Endothelial cell of umbilical vein (primary cell): ENCODE data around the gene PPHLN1. TPM values are rescaled to one million over a fixed set of nuclear protein-coding genes. Genes with fewer than 3 reads are reported as not detected.

Experiments used
- BruUV-seq: library from RNA; stranded (reverse); fragments of 400-500 nt; replicated peaks from 2 replicates; lab custom pipeline; 2021; lab: Mats Ljungman, UMichigan
- CTCF ChIA-PET: fragments of 300-600, 350-600 bp; sonication (Branson Sonifier 250); formaldehyde crosslinking; loops from one replicate; lab custom pipeline; 2021; ENCODE audit warnings: antibody characterized with exemption, inconsistent platforms; lab: Charles Lee
- POLR2A ChIA-PET: fragments of 300-600, 350-600 bp; sonication (Branson Sonifier 250); formaldehyde crosslinking; loops from one replicate; lab custom pipeline; 2021; ENCODE audit warnings: antibody characterized with exemption, inconsistent platforms; lab: Charles Lee
- DNase-seq: peaks from one replicate; pipeline ENCODE4 v3.0.0-alpha.2; 2011; ENCODE audit warnings: low read depth, low spot score
- FAIRE-seq: peaks from 2 replicates; lab custom pipeline; 2011; peaks lifted over from hg19 to GRCh38; lab: Jason Lieb, UNC
- H2AFZ ChIP-seq: 2 replicates; pipeline ENCODE4 v1.6.0; 2012; ENCODE audit warnings: low read depth, low read length, control low read depth, inconsistent platforms
- H3K27ac ChIP-seq: 2 replicates; pipeline ENCODE4 v1.5.1; 2011; ENCODE audit warnings: low read depth, mild to moderate bottlenecking, control low read depth, low read length, moderate library complexity; ENCODE audit not compliant: insufficient read depth
- H3K27me3 ChIP-seq, 2 experiments: 2 replicates each; pipeline versions ENCODE4 v1.6.0 to v1.6.1; 2011; ENCODE audit warnings: low read length in 2 of 2, mixed read lengths in 1 of 2; ENCODE audit not compliant: control insufficient read depth in 2 of 2, insufficient read depth in 2 of 2
- H3K36me3 ChIP-seq, 2 experiments: 2 replicates in 1 of 2; 3 replicates in 1 of 2; pipeline ENCODE4 v1.5.1; 2011; ENCODE audit warnings: low read length in 2 of 2, mild to moderate bottlenecking in 1 of 2, moderate library complexity in 1 of 2; ENCODE audit not compliant: control insufficient read depth in 2 of 2, insufficient read depth in 2 of 2; ENCODE audit errors: extremely low read depth in 1 of 2
- H3K4me1 ChIP-seq: 3 replicates; pipeline ENCODE4 v1.5.1; 2011; ENCODE audit warnings: mild to moderate bottlenecking, low read length; ENCODE audit not compliant: control insufficient read depth, insufficient read depth; ENCODE audit errors: extremely low read depth
- H3K4me2 ChIP-seq: 2 replicates; pipeline ENCODE4 v1.6.1; 2011; ENCODE audit warnings: low read length, control low read depth, mixed read lengths; ENCODE audit not compliant: insufficient read depth
- H3K4me3 ChIP-seq, 3 experiments: fragments of 200-600 bp in 1 of 3; sonication (generic), shearing (Covaris generic) in 1 of 3; replicated peaks in 1 of 3; 2 replicates each; pipeline ENCODE4 v1.5.1; 2011 to 2016; ENCODE audit warnings: control low read depth in 3 of 3, low read length in 3 of 3, mild to moderate bottlenecking in 2 of 3, inconsistent platforms in 1 of 3, low read depth in 1 of 3, moderate library complexity in 1 of 3; ENCODE audit not compliant: insufficient read depth in 1 of 3
- H3K79me2 ChIP-seq: 2 replicates; pipeline ENCODE4 v1.6.0; 2012; ENCODE audit warnings: low read length, inconsistent platforms; ENCODE audit not compliant: control insufficient read depth, insufficient read depth
- H3K9ac ChIP-seq: replicated peaks from 2 replicates; pipeline ENCODE3; 2011; ENCODE audit warnings: low read length, control low read depth; ENCODE audit not compliant: insufficient read depth; ENCODE audit errors: extremely low read depth
- H3K9me1 ChIP-seq: replicated peaks from 3 replicates; pipeline ENCODE4 v1.6.0; 2011; ENCODE audit warnings: mild to moderate bottlenecking, low read length; ENCODE audit not compliant: control insufficient read depth, insufficient read depth; ENCODE audit errors: extremely low read depth
- H3K9me3 ChIP-seq: replicated peaks from 2 replicates; pipeline ENCODE4 v1.5.1; 2012; ENCODE audit warnings: low read length, inconsistent platforms; ENCODE audit not compliant: control insufficient read depth, insufficient read depth
- H4K20me1 ChIP-seq: replicated peaks from 2 replicates; pipeline ENCODE3; 2011; ENCODE audit warnings: mild to moderate bottlenecking, low read length; ENCODE audit not compliant: control insufficient read depth, insufficient read depth; ENCODE audit errors: extremely low read depth
- GATA2 ChIP-seq: IDR thresholded peaks from 2 replicates; pipeline ENCODE4 v1.7.0; 2011; ENCODE audit warnings: low read depth, mild to moderate bottlenecking, moderate library complexity, mixed read lengths, low read length; ENCODE audit not compliant: insufficient read length, insufficient read depth
- JUN ChIP-seq: IDR thresholded peaks from 2 replicates; pipeline ENCODE4 v1.6.1; 2011; ENCODE audit warnings: borderline replicate concordance, low read depth; ENCODE audit not compliant: insufficient read length, insufficient read depth
- POLR2A ChIP-seq: IDR thresholded peaks from 2 replicates; pipeline ENCODE4 v1.6.1; 2012; ENCODE audit warnings: low read depth, mild to moderate bottlenecking, control low read depth, low read length
- POLR2AphosphoS5 ChIP-seq: IDR thresholded peaks from 2 replicates; pipeline ENCODE4 v1.6.1; 2012; ENCODE audit warnings: low read depth, mild to moderate bottlenecking, control low read depth, low read length, moderate library complexity; ENCODE audit not compliant: insufficient read depth
- dilution Hi-C: fragments of 300-500 bp; cut with MboI; formaldehyde crosslinking; loops from one replicate; pipeline ENCODE4 v1.15.0; 2019; ENCODE audit warnings: low sequenced_read_pairs; ENCODE audit not compliant: extremely low pct_ligation_motif_present
- intact Hi-C: fragments of 100-400 bp; cut with micrococcal nuclease; formaldehyde crosslinking; loops from one replicate; pipeline ENCODE4 v1.10.0; 2022
- polyA plus RNA-seq, 4 experiments: library from polyadenylated mRNA; depleted of rRNA in 3 of 4; stranded (reverse) in 3 of 4; unstranded in 1 of 4; fragments of >200 nt; gene quantifications; 2 replicates each; pipeline versions ENCODE4 v1.2.1 to v1.2.3, GENCODE V29; 2011 to 2012; ENCODE audit warnings: missing spikeins in 1 of 4
- total RNA-seq: library from RNA; stranded (reverse); gene quantifications from 2 replicates; pipeline ENCODE4 v1.2.3, GENCODE V29; 2021
- TF ChIP-seq, protein P1 (sequence below), 2 donors: IDR thresholded peaks; 1 replicate in 1 of 2; 2 replicates in 1 of 2; pipeline ENCODE4 v1.5.1; 2011; ENCODE audit warnings: low read length in 2 of 2, mild to moderate bottlenecking in 2 of 2, moderate library complexity in 2 of 2, control low read depth in 1 of 2, inconsistent platforms in 1 of 2, low read depth in 1 of 2; ENCODE audit not compliant: insufficient read depth in 1 of 2; ENCODE audit errors: extremely low read depth in 1 of 2

Gene PPHLN1
- total and polyA plus RNA-seq, 2 donors (not counting 3 experiments of a cell fraction or from before 2014, with no cell fraction given) = 23.4 to 62.2 TPM

DNA sequence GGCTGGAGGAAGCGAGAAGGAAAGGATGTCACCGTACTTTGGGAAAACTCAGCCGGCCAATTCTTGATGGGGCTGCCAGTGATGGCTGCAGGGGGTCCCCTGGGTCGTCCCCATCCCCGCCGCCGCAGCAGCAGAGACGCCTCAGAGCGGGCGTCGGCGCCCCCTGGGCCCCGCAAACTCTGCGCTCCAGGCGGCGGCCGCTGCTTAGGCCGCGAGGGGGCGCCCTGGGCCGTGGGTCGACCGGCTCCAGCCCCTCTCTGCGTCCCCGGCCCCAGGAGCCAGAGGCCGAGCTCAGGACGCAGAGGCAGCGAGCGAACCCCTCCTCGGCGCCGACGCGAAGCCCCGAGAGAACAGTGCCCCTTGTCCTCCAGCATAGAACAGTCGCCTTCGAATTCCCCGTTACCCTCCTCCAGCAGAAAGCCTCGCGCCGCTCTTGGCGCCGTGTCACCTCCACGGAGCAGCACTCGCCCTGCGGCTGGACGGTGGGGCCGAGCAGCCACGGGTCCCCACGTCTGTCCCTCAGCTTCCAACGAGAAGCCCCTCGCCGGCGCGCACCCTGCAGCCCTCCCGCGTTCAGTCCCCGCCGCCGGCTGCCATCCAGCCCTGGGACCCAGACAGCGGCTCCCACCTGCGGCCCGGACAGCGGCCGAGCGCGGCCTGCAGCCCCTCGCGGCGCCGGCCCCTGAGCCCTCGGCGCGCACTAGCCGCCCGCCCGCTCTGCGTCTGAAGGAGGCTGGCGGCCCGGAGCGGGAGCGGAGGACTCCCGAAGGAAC is 157.0 kb downstream of the PPHLN1 start:
- Histone ChIP-seq H3K27ac (peak overlapping the region; percentile 96), H3K4me2 (peak overlapping the region; percentile 74), H3K9ac (peak overlapping the region; percentile 97), H3K27me3 (no peaks in the 10 kb centered on the region), H3K36me3 (no peaks in the 10 kb centered on the region), H3K9me1 (no peaks in the 10 kb centered on the region), H3K9me3 (no peaks in the 10 kb centered on the region), H2AFZ (peak overlapping the region; percentile 84), H3K4me3 (peak overlapping the region; percentile 59 to 69 (median 59)), H3K4me1 (peaks cover 54% of the 10 kb centered on the region), H4K20me1 (no peaks in the 10 kb centered on the region), H3K79me2 (peaks cover 75% of the 10 kb centered on the region)
- DNase-seq (peak; percentile 78), FAIRE-seq (no peak)
- POLR2A ChIA-PET = interaction anchor here (0.7 to 2.7 kb wide), 6 partner anchors 40 to 855 kb away, joined by 3 to 7 read pairs (median 4); no protein-coding TSS in a partner anchor
- TF ChIP-seq GATA2 (no peak), JUN (no peak), POLR2AphosphoS5 (peak; percentile 47), POLR2A (peak; percentile 56)
- TF ChIP-seq, protein P1, sequence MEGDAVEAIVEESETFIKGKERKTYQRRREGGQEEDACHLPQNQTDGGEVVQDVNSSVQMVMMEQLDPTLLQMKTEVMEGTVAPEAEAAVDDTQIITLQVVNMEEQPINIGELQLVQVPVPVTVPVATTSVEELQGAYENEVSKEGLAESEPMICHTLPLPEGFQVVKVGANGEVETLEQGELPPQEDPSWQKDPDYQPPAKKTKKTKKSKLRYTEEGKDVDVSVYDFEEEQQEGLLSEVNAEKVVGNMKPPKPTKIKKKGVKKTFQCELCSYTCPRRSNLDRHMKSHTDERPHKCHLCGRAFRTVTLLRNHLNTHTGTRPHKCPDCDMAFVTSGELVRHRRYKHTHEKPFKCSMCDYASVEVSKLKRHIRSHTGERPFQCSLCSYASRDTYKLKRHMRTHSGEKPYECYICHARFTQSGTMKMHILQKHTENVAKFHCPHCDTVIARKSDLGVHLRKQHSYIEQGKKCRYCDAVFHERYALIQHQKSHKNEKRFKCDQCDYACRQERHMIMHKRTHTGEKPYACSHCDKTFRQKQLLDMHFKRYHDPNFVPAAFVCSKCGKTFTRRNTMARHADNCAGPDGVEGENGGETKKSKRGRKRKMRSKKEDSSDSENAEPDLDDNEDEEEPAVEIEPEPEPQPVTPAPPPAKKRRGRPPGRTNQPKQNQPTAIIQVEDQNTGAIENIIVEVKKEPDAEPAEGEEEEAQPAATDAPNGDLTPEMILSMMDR (IDR thresholded peaks at IDR 0.05; ENCODE audit: extremely low read depth in 1 of 2, insufficient read depth in 1 of 2, low read depth in 1 of 2, low read length in 2 of 2) = peak; percentile 91 to 93
- intact Hi-C loops (loop anchor here (1.0 to 10.0 kb wide), 14 partner anchors 36 to 1221 kb away; no protein-coding TSS in a partner anchor), dilution Hi-C loops (no loop called here)
- no TSS peak for BruUV-seq
- CTCF ChIA-PET = interaction anchor here (0.6 to 4.8 kb wide), 44 partner anchors 9 to 962 kb away, joined by 3 to 101 read pairs (median 4); partner anchors contain the start of gene PRICKLE1
